Measurements from ENCODE around the gene POLH.
"Not testable (repeated sequence)": the region's sequence is repeated elsewhere in the genome, so short reads cannot be mapped to it uniquely, and the experiment has no call there.

The POLH gene

GRCh38 chr6:43657221-43657802 is 81.3 kb downstream of the POLH start:
- Mint-ChIP-seq H3K27ac (no peak overlapping the region), H3K4me1 (ENCODE audit: low read depth) (no peaks in the 10 kb centered on the region), H3K36me3 (ENCODE audit: low read depth) (no peaks in the 10 kb centered on the region), H3K4me3 (no peak overlapping the region), H3K27me3 (peaks cover 7% of the 10 kb centered on the region), H3K9me3 (no peaks in the 10 kb centered on the region)
- intact Hi-C loops (cut with micrococcal nuclease) = no loop called here

GRCh38 chr6:43658161-43658560 is 82.2 kb downstream of the POLH start:
- Mint-ChIP-seq H3K36me3 (ENCODE audit: low read depth) (no peaks in the 10 kb centered on the region), H3K4me3 (no peak overlapping the region), H3K27ac (no peak overlapping the region), H3K4me1 (ENCODE audit: low read depth) (no peaks in the 10 kb centered on the region), H3K27me3 (peaks cover 7% of the 10 kb centered on the region), H3K9me3 (no peaks in the 10 kb centered on the region)
- intact Hi-C loops (cut with micrococcal nuclease) = no loop called here

- H3K36me3 Mint-ChIP-seq (ENCODE audit: low read depth); H3K4me3 Mint-ChIP-seq; H3K4me1 Mint-ChIP-seq (ENCODE audit: low read depth); H3K27ac Mint-ChIP-seq; intact Hi-C loops (cut with micrococcal nuclease); H3K9me3 Mint-ChIP-seq: not testable (repeated sequence)
- H3K27me3 Mint-ChIP-seq = peaks cover 23% of the 10 kb centered on the region
Observed at GRCh38 chr6:43662948-43663347, 87.0 kb downstream of the POLH start.

All from dendritic cell treated with granulocyte-macrophage colony-stimulating factor and Interleukin-4, amounts not matched to agents 40 ng/mL and 50 ng/mL, for 4 days (primary cell).